Measurements from ENCODE around the gene PLB1.

Gene PLB1

DNA sequence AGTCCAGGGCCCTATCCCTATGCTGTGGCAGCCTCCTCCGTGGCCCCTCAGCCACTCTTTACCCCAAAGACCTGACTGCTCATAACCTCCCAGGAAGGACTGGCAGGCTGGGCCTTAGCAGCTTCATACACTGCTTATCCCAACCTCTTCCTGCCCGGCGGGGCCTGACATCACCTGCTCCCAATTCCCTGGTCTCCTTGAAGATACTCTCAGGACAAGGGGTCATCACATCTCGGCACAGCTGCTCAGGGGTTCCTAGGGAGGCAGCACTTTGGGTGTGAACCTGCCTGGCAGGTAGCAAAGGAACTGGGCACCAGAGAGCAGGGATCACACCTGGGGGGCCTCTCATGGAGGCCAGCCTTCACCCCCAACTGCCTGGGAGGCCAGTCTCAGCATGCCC lies 68.5 kb downstream of the PLB1 start:
- Histone ChIP-seq H3K4me2 (ENCODE audit: insufficient read depth, low read length) (no peak overlapping the region), H3K4me3 (ENCODE audit: low read depth in 1 of 2, low read length in 2 of 2) (no peak overlapping the region), H3K9me3 (ENCODE audit: insufficient read depth, low read length, severe bottlenecking) (no peaks in the 10 kb centered on the region), H3K36me3 (ENCODE audit: insufficient read depth, low read length) (no peaks in the 10 kb centered on the region), H4K20me1 (ENCODE audit: insufficient read depth, low read length) (no peaks in the 10 kb centered on the region), H2AFZ (ENCODE audit: low read depth, low read length) (no peak overlapping the region), H3K27me3 (ENCODE audit: insufficient read depth, low read length, poor library complexity) (no peaks in the 10 kb centered on the region), H3K9ac (ENCODE audit: low read depth, low read length) (no peak overlapping the region), H3K27ac (ENCODE audit: low read length) (no peak overlapping the region), H3K4me1 (ENCODE audit: insufficient read depth, low read length) (peaks cover 18% of the 10 kb centered on the region), H3K79me2 (ENCODE audit: insufficient read depth, low read length) (no peaks in the 10 kb centered on the region)
- ATAC-seq (ENCODE audit: insufficient read depth, low read depth) (no peak), DNase-seq (no peak)
- no peak for TF ChIP-seq EZH2 (IDR thresholded peaks at IDR 0.05; ENCODE audit: borderline replicate concordance, low read depth, low read length, severe bottlenecking)
- TF ChIP-seq, protein P1, sequence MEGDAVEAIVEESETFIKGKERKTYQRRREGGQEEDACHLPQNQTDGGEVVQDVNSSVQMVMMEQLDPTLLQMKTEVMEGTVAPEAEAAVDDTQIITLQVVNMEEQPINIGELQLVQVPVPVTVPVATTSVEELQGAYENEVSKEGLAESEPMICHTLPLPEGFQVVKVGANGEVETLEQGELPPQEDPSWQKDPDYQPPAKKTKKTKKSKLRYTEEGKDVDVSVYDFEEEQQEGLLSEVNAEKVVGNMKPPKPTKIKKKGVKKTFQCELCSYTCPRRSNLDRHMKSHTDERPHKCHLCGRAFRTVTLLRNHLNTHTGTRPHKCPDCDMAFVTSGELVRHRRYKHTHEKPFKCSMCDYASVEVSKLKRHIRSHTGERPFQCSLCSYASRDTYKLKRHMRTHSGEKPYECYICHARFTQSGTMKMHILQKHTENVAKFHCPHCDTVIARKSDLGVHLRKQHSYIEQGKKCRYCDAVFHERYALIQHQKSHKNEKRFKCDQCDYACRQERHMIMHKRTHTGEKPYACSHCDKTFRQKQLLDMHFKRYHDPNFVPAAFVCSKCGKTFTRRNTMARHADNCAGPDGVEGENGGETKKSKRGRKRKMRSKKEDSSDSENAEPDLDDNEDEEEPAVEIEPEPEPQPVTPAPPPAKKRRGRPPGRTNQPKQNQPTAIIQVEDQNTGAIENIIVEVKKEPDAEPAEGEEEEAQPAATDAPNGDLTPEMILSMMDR (IDR thresholded peaks at IDR 0.05; ENCODE audit: borderline replicate concordance, extremely low read depth, low read length, poor library complexity, severe bottlenecking): no peak

DNA sequence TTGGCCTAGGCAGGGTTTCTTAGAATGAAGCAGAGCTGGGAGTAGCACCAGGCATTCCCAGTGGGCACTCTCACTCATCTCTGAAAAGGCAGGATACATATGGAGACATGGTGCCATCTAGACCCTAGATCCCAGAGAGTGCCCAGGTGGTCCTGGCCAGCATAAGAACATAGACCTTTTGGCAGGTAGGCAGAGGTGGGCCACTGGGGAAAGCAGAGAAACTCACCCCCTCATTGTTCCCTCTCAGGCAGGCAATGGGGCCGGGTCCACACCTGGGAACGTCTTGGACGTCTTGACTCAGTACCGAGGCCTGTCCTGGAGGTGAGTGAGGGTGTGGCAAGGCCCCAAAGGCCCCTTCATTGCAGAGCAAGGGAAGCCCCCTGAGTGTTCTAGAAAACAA lies 69.2 kb downstream of the PLB1 start:
- Histone ChIP-seq H3K4me1 (ENCODE audit: insufficient read depth, low read length) (peaks cover 18% of the 10 kb centered on the region), H3K27ac (ENCODE audit: low read length) (no peak overlapping the region), H3K36me3 (ENCODE audit: insufficient read depth, low read length) (no peaks in the 10 kb centered on the region), H3K9ac (ENCODE audit: low read depth, low read length) (no peak overlapping the region), H3K4me3 (ENCODE audit: low read depth in 1 of 2, low read length in 2 of 2) (no peak overlapping the region), H3K27me3 (ENCODE audit: insufficient read depth, low read length, poor library complexity) (no peaks in the 10 kb centered on the region), H2AFZ (ENCODE audit: low read depth, low read length) (no peak overlapping the region), H3K79me2 (ENCODE audit: insufficient read depth, low read length) (no peaks in the 10 kb centered on the region), H3K4me2 (ENCODE audit: insufficient read depth, low read length) (no peak overlapping the region), H3K9me3 (ENCODE audit: insufficient read depth, low read length, severe bottlenecking) (no peaks in the 10 kb centered on the region), H4K20me1 (ENCODE audit: insufficient read depth, low read length) (no peaks in the 10 kb centered on the region)
- no peak for DNase-seq
- no peak for ATAC-seq (ENCODE audit: insufficient read depth, low read depth)
- TF ChIP-seq, protein P1 (IDR thresholded peaks at IDR 0.05; ENCODE audit: borderline replicate concordance, extremely low read depth, low read length, poor library complexity, severe bottlenecking): no peak
- TF ChIP-seq EZH2 (IDR thresholded peaks at IDR 0.05; ENCODE audit: borderline replicate concordance, low read depth, low read length, severe bottlenecking): no peak

DNA sequence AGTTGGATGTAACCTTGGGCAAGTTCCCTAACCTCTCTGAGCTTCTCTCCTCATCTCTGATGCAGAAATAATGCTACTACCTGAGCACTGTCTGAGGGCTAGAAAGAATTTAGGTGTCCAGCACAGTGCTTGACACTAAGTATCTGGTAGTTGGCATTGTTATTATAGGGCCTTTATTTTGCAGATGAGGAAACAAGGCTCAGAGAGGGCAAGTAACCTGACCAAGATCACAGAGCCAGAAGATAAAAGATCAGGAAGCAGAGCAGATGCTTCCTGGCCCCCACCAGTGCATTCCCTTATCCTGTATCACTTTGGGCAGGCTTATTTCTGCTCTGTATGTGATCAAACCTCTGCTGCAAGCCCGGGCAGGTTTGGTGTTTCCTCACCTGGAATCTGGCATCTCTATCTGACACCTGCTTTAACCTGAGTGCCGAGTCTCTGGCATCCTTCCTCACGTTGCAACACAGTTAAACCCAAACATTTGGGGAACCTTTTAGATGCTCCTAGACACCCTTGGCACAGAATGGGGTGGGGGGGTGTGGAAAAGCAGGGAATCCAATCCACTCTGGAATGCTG lies 69.9 kb downstream of the PLB1 start:
- Histone ChIP-seq H3K79me2 (ENCODE audit: insufficient read depth, low read length) (no peaks in the 10 kb centered on the region), H3K27me3 (ENCODE audit: insufficient read depth, low read length, poor library complexity) (no peaks in the 10 kb centered on the region), H3K27ac (ENCODE audit: low read length) (peak overlapping the region; percentile 67; the same call in 1 of the 2 replicates), H3K9ac (ENCODE audit: low read depth, low read length) (peak overlapping the region; percentile 59), H4K20me1 (ENCODE audit: insufficient read depth, low read length) (no peaks in the 10 kb centered on the region), H3K36me3 (ENCODE audit: insufficient read depth, low read length) (no peaks in the 10 kb centered on the region), H3K4me1 (ENCODE audit: insufficient read depth, low read length) (peaks cover 18% of the 10 kb centered on the region), H3K9me3 (ENCODE audit: insufficient read depth, low read length, severe bottlenecking) (no peaks in the 10 kb centered on the region), H2AFZ (ENCODE audit: low read depth, low read length) (peak overlapping the region; percentile 87), H3K4me2 (ENCODE audit: insufficient read depth, low read length) (peak overlapping the region; percentile 83), H3K4me3 (ENCODE audit: low read depth in 1 of 2, low read length in 2 of 2) (peak overlapping the region in 1 of 2 experiments; percentile 73; a peak in 2 of 4 replicates)
- DNase-seq (no peak), ATAC-seq (ENCODE audit: insufficient read depth, low read depth) (no peak)
- TF ChIP-seq EZH2 (IDR thresholded peaks at IDR 0.05; ENCODE audit: borderline replicate concordance, low read depth, low read length, severe bottlenecking): no peak
- TF ChIP-seq, protein P1 (IDR thresholded peaks at IDR 0.05; ENCODE audit: borderline replicate concordance, extremely low read depth, low read length, poor library complexity, severe bottlenecking): no peak

Data from DND-41 (cell line).